ENCODE results near the gene CCT2.

Gene CCT2

GRCh38 chr12:69548687-69549086 is 36.6 kb upstream of the CCT2 start:
- DNase-seq (ENCODE audit: extremely low read depth, insufficient read length) = no peak
- no peak overlapping the region for H3K4me3 ChIP-seq (replicated peaks; ENCODE audit: low read depth, low read length)

GRCh38 chr12:69550569-69551350 is 34.5 kb upstream of the CCT2 start:
- Histone ChIP-seq H3K27me3 (replicated peaks; ENCODE audit: control insufficient read depth, insufficient read depth, low read length) (no peaks in the 10 kb centered on the region), H3K4me3 (replicated peaks; ENCODE audit: low read depth, low read length) (no peak overlapping the region), H3K36me3 (ENCODE audit: control insufficient read depth, insufficient read depth, low read length) (no peaks in the 10 kb centered on the region; the same call in 1 of the 2 replicates)
- no peak for DNase-seq (ENCODE audit: extremely low read depth, insufficient read length)
- TF ChIP-seq, protein P1, sequence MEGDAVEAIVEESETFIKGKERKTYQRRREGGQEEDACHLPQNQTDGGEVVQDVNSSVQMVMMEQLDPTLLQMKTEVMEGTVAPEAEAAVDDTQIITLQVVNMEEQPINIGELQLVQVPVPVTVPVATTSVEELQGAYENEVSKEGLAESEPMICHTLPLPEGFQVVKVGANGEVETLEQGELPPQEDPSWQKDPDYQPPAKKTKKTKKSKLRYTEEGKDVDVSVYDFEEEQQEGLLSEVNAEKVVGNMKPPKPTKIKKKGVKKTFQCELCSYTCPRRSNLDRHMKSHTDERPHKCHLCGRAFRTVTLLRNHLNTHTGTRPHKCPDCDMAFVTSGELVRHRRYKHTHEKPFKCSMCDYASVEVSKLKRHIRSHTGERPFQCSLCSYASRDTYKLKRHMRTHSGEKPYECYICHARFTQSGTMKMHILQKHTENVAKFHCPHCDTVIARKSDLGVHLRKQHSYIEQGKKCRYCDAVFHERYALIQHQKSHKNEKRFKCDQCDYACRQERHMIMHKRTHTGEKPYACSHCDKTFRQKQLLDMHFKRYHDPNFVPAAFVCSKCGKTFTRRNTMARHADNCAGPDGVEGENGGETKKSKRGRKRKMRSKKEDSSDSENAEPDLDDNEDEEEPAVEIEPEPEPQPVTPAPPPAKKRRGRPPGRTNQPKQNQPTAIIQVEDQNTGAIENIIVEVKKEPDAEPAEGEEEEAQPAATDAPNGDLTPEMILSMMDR (IDR thresholded peaks at IDR 0.05; ENCODE audit: insufficient read depth, low read length, poor library complexity, severe bottlenecking) = no peak

More at GRCh38 chr12:69548687-69549086, 36.6 kb upstream of the CCT2 start:
- TF ChIP-seq, protein P1 (IDR thresholded peaks at IDR 0.05; ENCODE audit: insufficient read depth, low read length, poor library complexity, severe bottlenecking) = no peak
- Histone ChIP-seq H3K36me3 (ENCODE audit: control insufficient read depth, insufficient read depth, low read length) (no peaks in the 10 kb centered on the region), H3K27me3 (replicated peaks; ENCODE audit: control insufficient read depth, insufficient read depth, low read length) (no peaks in the 10 kb centered on the region)

- H3K36me3 ChIP-seq (ENCODE audit: control insufficient read depth, insufficient read depth, low read length) = no peaks in the 10 kb centered on the region; the same call in 1 of the 2 replicates
- TF ChIP-seq, protein P1 (IDR thresholded peaks at IDR 0.05; ENCODE audit: insufficient read depth, low read length, poor library complexity, severe bottlenecking) = no peak
- H3K4me3 ChIP-seq (replicated peaks; ENCODE audit: low read depth, low read length) = no peak overlapping the region
- no peak for DNase-seq (ENCODE audit: extremely low read depth, insufficient read length)
- H3K27me3 ChIP-seq (replicated peaks; ENCODE audit: control insufficient read depth, insufficient read depth, low read length) = no peaks in the 10 kb centered on the region
Observed at GRCh38 chr12:69553628-69554248, 31.5 kb upstream of the CCT2 start.

- H3K4me3 ChIP-seq (replicated peaks; ENCODE audit: low read depth, low read length) = no peak overlapping the region
- no peaks in the 10 kb centered on the region for H3K27me3 ChIP-seq (replicated peaks; ENCODE audit: control insufficient read depth, insufficient read depth, low read length)
- TF ChIP-seq, protein P1 (IDR thresholded peaks at IDR 0.05; ENCODE audit: insufficient read depth, low read length, poor library complexity, severe bottlenecking) = no peak
- DNase-seq (ENCODE audit: extremely low read depth, insufficient read length) = no peak
- no peaks in the 10 kb centered on the region; the same call in 1 of the 2 replicates for H3K36me3 ChIP-seq (ENCODE audit: control insufficient read depth, insufficient read depth, low read length)
Observed at GRCh38 chr12:69555461-69555860, 29.8 kb upstream of the CCT2 start.

GRCh38 chr12:69556383-69556782 is 28.9 kb upstream of the CCT2 start:
- no peak for DNase-seq (ENCODE audit: extremely low read depth, insufficient read length)
- no peaks in the 10 kb centered on the region for H3K27me3 ChIP-seq (replicated peaks; ENCODE audit: control insufficient read depth, insufficient read depth, low read length)
- no peaks in the 10 kb centered on the region; the same call in 1 of the 2 replicates for H3K36me3 ChIP-seq (ENCODE audit: control insufficient read depth, insufficient read depth, low read length)
- TF ChIP-seq, protein P1 (IDR thresholded peaks at IDR 0.05; ENCODE audit: insufficient read depth, low read length, poor library complexity, severe bottlenecking) = no peak
- H3K4me3 ChIP-seq (replicated peaks; ENCODE audit: low read depth, low read length) = no peak overlapping the region
